HepG2 (cell line): ENCODE results near the gene TOLLIP. TPM values are rescaled to one million over a fixed set of nuclear protein-coding genes. Genes with fewer than 3 reads are reported as not detected.

Source experiments
- ARNTL ChIP-seq: sonication (generic); formaldehyde crosslinking; IDR thresholded peaks from 2 replicates; pipeline ENCODE4 v1.4.0; 2020; ENCODE audit warnings: mild to moderate bottlenecking, missing genetic modification reagents
- GATAD1 ChIP-seq: IDR thresholded peaks from 2 replicates; pipeline ENCODE4 v1.6.1; 2016; ENCODE audit warnings: missing genetic modification reagents, missing compliant biosample characterization
- IKZF4 ChIP-seq: sonication (generic); formaldehyde crosslinking; IDR thresholded peaks from 2 replicates; pipeline ENCODE4 v1.5.1; 2020; ENCODE audit warnings: borderline replicate concordance, mild to moderate bottlenecking, low read depth, missing genetic modification reagents; ENCODE audit errors: not compliant biosample characterization
- KLF16 ChIP-seq, 2 experiments: sonication (generic) in 1 of 2; formaldehyde crosslinking in 1 of 2; IDR thresholded peaks; 2 replicates each; pipeline versions ENCODE4 v1.6.1 to v1.8.0; 2016 to 2023; ENCODE audit warnings: missing genetic modification reagents in 2 of 2, missing compliant biosample characterization in 1 of 2
- MAF1 ChIP-seq: sonication (generic); formaldehyde crosslinking; IDR thresholded peaks from 2 replicates; pipeline ENCODE4 v1.5.0; 2020; ENCODE audit warnings: missing genetic modification reagents, borderline replicate concordance
- MLXIP ChIP-seq: sonication (generic); formaldehyde crosslinking; IDR thresholded peaks from 2 replicates; pipeline ENCODE4 v1.9.0; 2021; ENCODE audit warnings: missing genetic modification reagents, borderline replicate concordance
- MXI1 ChIP-seq: IDR thresholded peaks from 3 replicates; pipeline ENCODE4 v1.6.1; 2012; ENCODE audit warnings: low read depth, low read length, inconsistent platforms, borderline replicate concordance
- SALL2 ChIP-seq: sonication (generic); formaldehyde crosslinking; IDR thresholded peaks from 2 replicates; pipeline ENCODE4 v1.8.1; 2023; ENCODE audit warnings: mild to moderate bottlenecking, missing genetic modification reagents, inconsistent platforms
- SP4 ChIP-seq: sonication (generic); formaldehyde crosslinking; IDR thresholded peaks from 2 replicates; pipeline ENCODE4 v1.8.1; 2023; ENCODE audit warnings: mild to moderate bottlenecking, missing genetic modification reagents
- TBX2 ChIP-seq: sonication (generic); formaldehyde crosslinking; IDR thresholded peaks from 2 replicates; pipeline ENCODE4 v1.5.0; 2020; ENCODE audit warnings: missing genetic modification reagents, mild to moderate bottlenecking, borderline replicate concordance
- ZBTB7A ChIP-seq: sonication (generic); formaldehyde crosslinking; IDR thresholded peaks from 2 replicates; pipeline ENCODE4 v1.8.0; 2022; ENCODE audit warnings: mild to moderate bottlenecking, missing genetic modification reagents
- ZNF329 ChIP-seq: sonication (generic); formaldehyde crosslinking; IDR thresholded peaks from 2 replicates; pipeline ENCODE4 v1.9.0; 2021; ENCODE audit warnings: low read depth, mild to moderate bottlenecking, missing genetic modification reagents
- ZNF563 ChIP-seq: sonication (generic); formaldehyde crosslinking; IDR thresholded peaks from 2 replicates; pipeline ENCODE4 v1.8.0; 2022; ENCODE audit warnings: mild to moderate bottlenecking, moderate library complexity, missing genetic modification reagents
- ZNF605 ChIP-seq: sonication (generic); formaldehyde crosslinking; IDR thresholded peaks from 2 replicates; pipeline ENCODE4 v1.8.0; 2022; ENCODE audit warnings: mild to moderate bottlenecking, missing genetic modification reagents
- ZNF761 ChIP-seq: sonication (generic); formaldehyde crosslinking; conservative IDR thresholded peaks from 2 replicates; pipeline ENCODE4 v1.4.0; 2020; ENCODE audit warnings: mild to moderate bottlenecking, missing genetic modification reagents
- ZNF766 ChIP-seq: sonication (generic); formaldehyde crosslinking; IDR thresholded peaks from 2 replicates; pipeline ENCODE4 v1.5.0; 2020; ENCODE audit warnings: missing genetic modification reagents, borderline replicate concordance
- ZNF782 ChIP-seq: sonication (generic); formaldehyde crosslinking; IDR thresholded peaks from 2 replicates; pipeline ENCODE4 v1.4.0; 2020; ENCODE audit warnings: missing genetic modification reagents, mild to moderate bottlenecking, borderline replicate concordance
- ZSCAN25 ChIP-seq: sonication (generic); formaldehyde crosslinking; IDR thresholded peaks from 2 replicates; pipeline ENCODE4 v1.8.0; 2022; ENCODE audit warnings: mild to moderate bottlenecking, missing genetic modification reagents
- polyA plus RNA-seq, 8 experiments: library from polyadenylated mRNA; depleted of rRNA in 3 of 8; stranded (reverse) in 7 of 8; unstranded in 1 of 8; fragments of >200 nt; fragmentation: Illumina TruSeq in 4 of 8; extraction: Trizol in 4 of 8; gene quantifications; 2 replicates each; pipeline versions ENCODE4 v1.2.1 to v1.2.3, GENCODE V29; 2011 to 2016; ENCODE audit warnings: low read depth in 4 of 8, missing spikeins in 1 of 8, mixed read lengths in 1 of 8; ENCODE audit not compliant: insufficient read depth in 1 of 8
- total RNA-seq, 5 experiments: library from RNA; depleted of rRNA; stranded (reverse); fragments of >200 nt; fragmentation: Illumina TruSeq; extraction: Trizol; gene quantifications; 2 replicates each; pipeline ENCODE4 v1.2.3, GENCODE V29; 2016; ENCODE audit warnings: low read depth in 1 of 5

TOLLIP gene
- total and polyA plus RNA-seq, 2 of the 13 experiments (the other 11 are each of a cell fraction or from before 2014, with no cell fraction given) = 25.9 to 47.5 TPM

GRCh38 chr11:1238767-1239595 is 70.5 kb downstream of the TOLLIP start (continued):
- TF ChIP-seq IKZF4 (CRISPR knock-in tag) (peak; percentile 79), SP4 (CRISPR knock-in tag) (0 out of 2 replicates have a peak, but pooled peaks have one; percentile 19), GATAD1 (CRISPR knock-in tag) (no peak), ZNF782 (no peak), MAF1 (CRISPR knock-in tag) (no peak), ZNF761 (CRISPR knock-in tag) (no peak), ZNF605 (peak; percentile 31; the same call in 1 of the 2 replicates), ZNF563 (CRISPR knock-in tag) (peak; percentile 33; the same call in 1 of the 2 replicates), MLXIP (CRISPR knock-in tag) (no peak), KLF16 (CRISPR knock-in tag; IDR thresholded peaks at IDR 0.05) (0 out of 4 replicates have a peak, but pooled peaks of 1 of the 2 experiments have one; percentile 68), TBX2 (CRISPR knock-in tag) (peak; percentile 47; the same call in 1 of the 2 replicates), ZNF329 (CRISPR knock-in tag) (no peak), ZBTB7A (CRISPR knock-in tag) (no peak), SALL2 (CRISPR knock-in tag) (0 out of 2 replicates have a peak, but pooled peaks have one; percentile 28), MXI1 (no peak), ZNF766 (CRISPR knock-in tag) (0 out of 2 replicates have a peak, but pooled peaks have one; percentile 51), ARNTL (no peak), ZSCAN25 (peak; percentile 63; the same call in 1 of the 2 replicates)
